ENCODE results near the gene MLEC.

The MLEC gene

GRCh38 chr12:120693848-120694247 lies 6.9 kb downstream of the MLEC start:
- no peak for DNase-seq

- no peak for DNase-seq
Measured at GRCh38 chr12:120696626-120697025, 9.7 kb downstream of the MLEC start.

GRCh38 chr12:120697344-120697743 lies 10.4 kb downstream of the MLEC start:
- no peak for DNase-seq

- DNase-seq = no peak
Measured at GRCh38 chr12:120698665-120699064, 11.7 kb downstream of the MLEC start.

GRCh38 chr12:120699553-120699952 lies 12.6 kb downstream of the MLEC start:
- no peak for DNase-seq

GRCh38 chr12:120700886-120701285 lies 13.9 kb downstream of the MLEC start:
- no peak for DNase-seq

GRCh38 chr12:120702637-120703036 lies 15.7 kb downstream of the MLEC start:
- DNase-seq = no peak

- no peak for DNase-seq
Measured at GRCh38 chr12:120703311-120703942, 16.5 kb downstream of the MLEC start.

GRCh38 chr12:120705618-120706017 lies 18.7 kb downstream of the MLEC start:
- no peak for DNase-seq

- no peak for DNase-seq
Measured at GRCh38 chr12:120706029-120706428, 19.1 kb downstream of the MLEC start.

GRCh38 chr12:120708651-120709050 lies 21.7 kb downstream of the MLEC start:
- DNase-seq = no peak

- DNase-seq = peak; percentile 26
Measured at GRCh38 chr12:120710031-120710804, 23.3 kb downstream of the MLEC start, which contains the start of gene UNC119B. Gene UNC119B (plus strand): TSS chr12:120710458. CDS start chr12:120710475, 17 bp downstream.

GRCh38 chr12:120710805-120711296 lies 23.9 kb downstream of the MLEC start:
- DNase-seq = no peak

GRCh38 chr12:120711411-120711810 lies 24.5 kb downstream of the MLEC start:
- DNase-seq = no peak

GRCh38 chr12:120712610-120713009 lies 25.7 kb downstream of the MLEC start:
- no peak for DNase-seq

GRCh38 chr12:120713861-120714482 lies 27.0 kb downstream of the MLEC start:
- DNase-seq = peak; percentile 79

GRCh38 chr12:120718055-120718454 lies 31.1 kb downstream of the MLEC start:
- no peak for DNase-seq

- no peak for DNase-seq
Measured at GRCh38 chr12:120719072-120719471, 32.1 kb downstream of the MLEC start.

GRCh38 chr12:120719496-120720233 lies 32.7 kb downstream of the MLEC start:
- no peak for DNase-seq

GRCh38 chr12:120720234-120720986 lies 33.5 kb downstream of the MLEC start:
- peak; percentile 55 for DNase-seq

GRCh38 chr12:120720987-120721801 lies 34.2 kb downstream of the MLEC start:
- DNase-seq = no peak
